Measurements from ENCODE around the gene TCOF1.

Gene TCOF1

GRCh38 chr5:150391986-150392385 lies 34.5 kb downstream of the TCOF1 start:
- no peak for DNase-seq

GRCh38 chr5:150392680-150393079 lies 35.2 kb downstream of the TCOF1 start:
- no peak for DNase-seq

- no peak for DNase-seq
Measured at GRCh38 chr5:150393096-150393645, 35.7 kb downstream of the TCOF1 start.

- peak; percentile 76 for DNase-seq
Measured at GRCh38 chr5:150394131-150394530, 36.6 kb downstream of the TCOF1 start.

GRCh38 chr5:150394912-150395687 lies 37.6 kb downstream of the TCOF1 start:
- DNase-seq: no peak

- DNase-seq: no peak
Measured at GRCh38 chr5:150395688-150395975, 38.1 kb downstream of the TCOF1 start.

- DNase-seq: no peak
Measured at GRCh38 chr5:150396267-150396666, 38.8 kb downstream of the TCOF1 start.

GRCh38 chr5:150397146-150397781 lies 39.8 kb downstream of the TCOF1 start:
- no peak for DNase-seq

GRCh38 chr5:150397782-150398721 lies 40.6 kb downstream of the TCOF1 start:
- no peak for DNase-seq

- DNase-seq: peak; percentile 72
Measured at GRCh38 chr5:150398722-150399523, 41.4 kb downstream of the TCOF1 start.

- DNase-seq: no peak
Measured at GRCh38 chr5:150399524-150400211, 42.2 kb downstream of the TCOF1 start.

- no peak for DNase-seq
Measured at GRCh38 chr5:150400316-150401075, 43.0 kb downstream of the TCOF1 start.

GRCh38 chr5:150401076-150401375 lies 43.5 kb downstream of the TCOF1 start:
- no peak for DNase-seq

GRCh38 chr5:150401376-150402228 lies 44.1 kb downstream of the TCOF1 start:
- no peak for DNase-seq

- no peak for DNase-seq
Measured at GRCh38 chr5:150402229-150402773, 44.8 kb downstream of the TCOF1 start.

GRCh38 chr5:150402901-150403342 lies 45.4 kb downstream of the TCOF1 start:
- no peak for DNase-seq

GRCh38 chr5:150404121-150404520 lies 46.6 kb downstream of the TCOF1 start:
- no peak for DNase-seq

GRCh38 chr5:150404535-150404934 lies 47.0 kb downstream of the TCOF1 start:
- no peak for DNase-seq

GRCh38 chr5:150404941-150405816 lies 47.7 kb downstream of the TCOF1 start:
- DNase-seq: no peak

All from islet precursor cell (in vitro differentiated cells).